Rectal smooth muscle tissue (tissue), 1 donor: Measurements from ENCODE around the gene OR10C1.

Experiments used
- H3K27ac ChIP-seq: one replicate; pipeline ENCODE4 v1.7.0; 2013; ENCODE audit warnings: low read depth, low read length, inconsistent platforms
- H3K27me3 ChIP-seq: one replicate; pipeline ENCODE4 v1.7.0; 2013; ENCODE audit warnings: low read length; ENCODE audit not compliant: control insufficient read depth, insufficient read depth
- H3K36me3 ChIP-seq: one replicate; pipeline ENCODE4 v1.7.0; 2013; ENCODE audit warnings: low read length; ENCODE audit not compliant: control insufficient read depth, insufficient read depth
- H3K4me1 ChIP-seq: one replicate; pipeline ENCODE4 v1.7.0; 2013; ENCODE audit warnings: low read length; ENCODE audit not compliant: control insufficient read depth, insufficient read depth
- H3K4me3 ChIP-seq: one replicate; pipeline ENCODE4 v1.7.0; 2013; ENCODE audit warnings: low read length
- H3K9ac ChIP-seq: one replicate; pipeline ENCODE4 v1.7.0; 2013; ENCODE audit warnings: low read length

Gene OR10C1

GRCh38 chr6:29447670-29448069 lies 8.6 kb downstream of the OR10C1 start:
- Histone ChIP-seq H3K27me3 (no peaks in the 10 kb centered on the region), H3K36me3 (no peaks in the 10 kb centered on the region), H3K27ac (no peak overlapping the region)

GRCh38 chr6:29451471-29452193 lies 12.5 kb downstream of the OR10C1 start:
- no peak overlapping the region for H3K9ac ChIP-seq
- no peak overlapping the region for H3K27ac ChIP-seq
- H3K27me3 ChIP-seq, result no peaks in the 10 kb centered on the region
- H3K4me1 ChIP-seq, result no peaks in the 10 kb centered on the region
- no peaks in the 10 kb centered on the region for H3K36me3 ChIP-seq
- H3K4me3 ChIP-seq, result no peak overlapping the region

More at GRCh38 chr6:29447670-29448069, 8.6 kb downstream of the OR10C1 start:
- no peak overlapping the region for H3K4me3 ChIP-seq
- H3K9ac ChIP-seq, result no peak overlapping the region
- no peaks in the 10 kb centered on the region for H3K4me1 ChIP-seq

- Histone ChIP-seq H3K4me3 (no peak within 1 kb of the TSS), H3K9ac (no peak within 1 kb of the TSS), H3K36me3 (no peaks in the 10 kb centered on the region), H3K27ac (no peak within 1 kb of the TSS), H3K4me1 (no peaks in the 10 kb centered on the region), H3K27me3 (no peaks in the 10 kb centered on the region)
These were observed 17.9 kb downstream of the OR10C1 start, which contains the start of the genes OR11A1 and OR2H1 for GRCh38 chr6:29456971-29457370. TSS of gene OR11A1 (minus strand) at chr6:29457071. CDS start at chr6:29427641, 29,430 bp downstream. TSS of gene OR2H1 (plus strand) at chr6:29457155. CDS start at chr6:29461770, 4,615 bp downstream.

- Histone ChIP-seq H3K4me3 (no peak overlapping the region), H3K9ac (no peak overlapping the region), H3K27me3 (no peaks in the 10 kb centered on the region), H3K4me1 (no peaks in the 10 kb centered on the region), H3K36me3 (no peaks in the 10 kb centered on the region), H3K27ac (no peak overlapping the region)
These were observed 22.1 kb downstream of the OR10C1 start for GRCh38 chr6:29461021-29461814.

- Histone ChIP-seq H3K4me1 (no peaks in the 10 kb centered on the region), H3K4me3 (no peak overlapping the region), H3K9ac (no peak overlapping the region), H3K27me3 (no peaks in the 10 kb centered on the region), H3K27ac (no peak overlapping the region), H3K36me3 (no peaks in the 10 kb centered on the region)
These were observed 22.9 kb downstream of the OR10C1 start for GRCh38 chr6:29462022-29462421.

GRCh38 chr6:29465279-29465678 lies 26.2 kb downstream of the OR10C1 start:
- Histone ChIP-seq H3K36me3 (no peaks in the 10 kb centered on the region), H3K4me1 (no peaks in the 10 kb centered on the region), H3K27ac (no peak overlapping the region), H3K4me3 (no peak overlapping the region), H3K9ac (no peak overlapping the region), H3K27me3 (no peaks in the 10 kb centered on the region)

GRCh38 chr6:29465801-29466200 lies 26.7 kb downstream of the OR10C1 start:
- no peaks in the 10 kb centered on the region for H3K27me3 ChIP-seq
- no peaks in the 10 kb centered on the region for H3K36me3 ChIP-seq
- H3K27ac ChIP-seq, result no peak overlapping the region
- H3K4me3 ChIP-seq, result no peak overlapping the region
- no peaks in the 10 kb centered on the region for H3K4me1 ChIP-seq
- no peak overlapping the region for H3K9ac ChIP-seq

GRCh38 chr6:29466241-29466640 lies 27.1 kb downstream of the OR10C1 start:
- no peaks in the 10 kb centered on the region for H3K36me3 ChIP-seq
- H3K9ac ChIP-seq, result no peak overlapping the region
- no peaks in the 10 kb centered on the region for H3K4me1 ChIP-seq
- H3K4me3 ChIP-seq, result no peak overlapping the region
- H3K27ac ChIP-seq, result no peak overlapping the region
- no peaks in the 10 kb centered on the region for H3K27me3 ChIP-seq

- Histone ChIP-seq H3K36me3 (no peaks in the 10 kb centered on the region), H3K4me3 (no peak overlapping the region), H3K27ac (no peak overlapping the region), H3K9ac (no peak overlapping the region), H3K4me1 (no peaks in the 10 kb centered on the region), H3K27me3 (no peaks in the 10 kb centered on the region)
These were observed 35.9 kb downstream of the OR10C1 start for GRCh38 chr6:29474996-29475395.

- Histone ChIP-seq H3K4me1 (no peaks in the 10 kb centered on the region), H3K9ac (no peak overlapping the region), H3K27me3 (no peaks in the 10 kb centered on the region), H3K4me3 (no peak overlapping the region), H3K36me3 (no peaks in the 10 kb centered on the region), H3K27ac (no peak overlapping the region)
These were observed 38.9 kb downstream of the OR10C1 start for GRCh38 chr6:29477923-29478450.

GRCh38 chr6:29478740-29479139 lies 39.6 kb downstream of the OR10C1 start:
- H3K9ac ChIP-seq, result no peak overlapping the region
- H3K4me3 ChIP-seq, result no peak overlapping the region
- no peaks in the 10 kb centered on the region for H3K4me1 ChIP-seq
- no peaks in the 10 kb centered on the region for H3K36me3 ChIP-seq
- H3K27ac ChIP-seq, result no peak overlapping the region
- no peaks in the 10 kb centered on the region for H3K27me3 ChIP-seq

- Histone ChIP-seq H3K27me3 (no peaks in the 10 kb centered on the region), H3K27ac (no peak overlapping the region), H3K9ac (no peak overlapping the region), H3K36me3 (no peaks in the 10 kb centered on the region), H3K4me1 (no peaks in the 10 kb centered on the region), H3K4me3 (no peak overlapping the region)
These were observed 40.5 kb downstream of the OR10C1 start for GRCh38 chr6:29479560-29479959.
